HL-60/S4 treated with phorbol 12-myristate 13-acetate at 8.2 ng/mL for 4 days and 3 days (cell line): ENCODE measurements around the gene MC5R.
"Not testable (repeated sequence)": the region's sequence is repeated elsewhere in the genome, so short reads cannot be mapped to it uniquely, and the experiment has no call there.

ENCODE experiments used
- in situ Hi-C: fragments of 300-500 bp; cut with MboI; formaldehyde crosslinking; loops from 2 replicates; pipeline ENCODE4 v1.15.0; 2022; ENCODE audit warnings: low sequenced_read_pairs

Gene MC5R

DNA sequence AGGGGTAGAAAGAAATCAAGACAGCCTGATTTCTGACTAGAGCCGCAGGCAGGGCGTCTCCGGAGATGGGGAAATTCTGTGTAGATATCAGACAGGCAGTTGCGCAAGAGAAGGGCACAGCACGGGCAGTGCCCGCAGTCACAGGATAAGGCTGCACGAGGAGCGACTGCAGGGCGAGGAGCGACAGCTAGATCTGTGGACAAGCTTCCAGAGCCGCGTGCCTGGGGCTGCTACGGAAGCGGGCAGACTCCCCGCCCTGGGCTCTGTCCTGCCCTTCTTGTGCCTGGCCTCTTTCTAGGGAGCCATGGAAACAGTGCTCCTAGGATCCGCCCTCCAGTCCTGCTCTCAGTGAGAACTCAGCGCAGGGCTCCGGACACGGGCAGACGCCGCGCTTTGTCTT is 12.6 kb downstream of the MC5R start:
- in situ Hi-C loops = no loop called here

DNA sequence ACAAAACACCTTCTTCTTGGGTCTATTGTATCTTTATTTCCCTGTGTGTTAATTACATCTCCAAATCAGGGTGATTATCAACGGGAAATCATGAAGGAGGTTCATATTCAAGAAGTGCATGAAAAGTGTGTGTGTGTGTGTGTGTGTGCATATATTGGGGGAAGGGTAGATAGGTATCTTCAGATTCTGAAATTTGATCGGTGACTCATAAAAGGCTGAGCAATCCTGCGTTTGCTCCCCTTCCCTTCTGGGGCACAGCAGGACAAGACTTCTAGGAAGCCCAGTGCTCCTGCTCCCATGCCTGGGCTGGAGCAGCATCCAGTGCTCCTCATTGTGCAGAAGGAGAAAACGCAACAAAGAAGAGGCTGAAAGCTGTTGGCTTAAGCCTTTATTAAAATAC is 25.8 kb downstream of the MC5R start:
- in situ Hi-C loops = no loop called here

DNA sequence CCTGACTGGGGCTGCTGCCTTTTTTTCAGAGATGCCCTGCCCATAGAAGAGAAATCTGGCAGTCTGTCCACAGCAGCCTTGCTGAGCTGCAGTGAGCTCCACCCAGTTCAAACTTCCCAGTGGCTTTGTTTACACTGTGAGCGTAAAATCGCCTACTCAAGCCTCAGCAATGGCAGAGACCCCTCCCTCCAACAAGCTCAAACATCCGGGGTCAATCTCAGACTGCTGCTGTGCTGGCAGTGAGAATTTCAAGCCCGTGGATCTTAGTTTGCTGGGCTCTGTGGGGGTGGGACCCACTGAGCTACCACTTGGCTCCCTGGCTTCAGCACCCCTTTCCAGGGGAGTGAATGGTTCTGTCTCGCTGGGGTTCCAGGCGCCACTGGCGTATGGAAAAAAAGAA is 38.9 kb downstream of the MC5R start:
- in situ Hi-C loops = not testable (repeated sequence)

DNA sequence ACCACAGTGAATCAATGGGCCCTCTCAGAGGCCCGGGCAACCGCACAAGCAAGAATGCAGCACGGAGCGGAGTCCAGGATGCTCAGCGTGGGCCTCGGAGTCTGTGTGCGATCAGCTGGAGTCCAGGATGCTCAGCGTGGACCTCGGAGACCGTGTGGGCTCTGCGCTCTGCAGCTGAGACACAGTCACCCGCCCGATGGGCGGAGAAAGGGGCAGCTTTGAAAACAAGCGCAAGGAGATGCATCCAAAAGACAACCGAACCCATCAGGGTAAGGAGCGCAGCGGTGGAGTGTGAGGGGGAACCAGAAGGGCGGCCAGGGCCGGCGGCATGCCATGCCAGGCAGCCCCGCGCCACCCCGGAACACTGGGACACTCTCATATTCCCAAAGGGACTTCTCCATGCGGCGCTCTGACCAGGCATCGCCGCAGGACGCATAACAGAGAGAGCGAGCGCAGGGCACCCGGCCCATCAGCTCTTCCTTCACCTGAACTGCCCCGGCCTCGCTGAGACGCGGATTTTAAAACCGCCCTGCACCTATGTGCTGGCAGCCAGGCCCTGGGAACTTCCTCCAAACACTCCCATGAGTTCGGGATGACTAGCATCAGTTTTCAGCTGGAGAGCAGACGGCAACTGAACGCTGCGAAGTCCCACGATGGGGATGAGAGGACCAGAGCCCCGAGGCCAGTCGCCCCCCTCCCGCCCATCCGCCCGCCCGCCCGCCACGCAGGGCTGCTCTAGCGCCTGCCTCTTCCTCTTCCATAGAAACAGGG is 44.7 kb downstream of the MC5R start:
- in situ Hi-C loops = no loop called here

DNA sequence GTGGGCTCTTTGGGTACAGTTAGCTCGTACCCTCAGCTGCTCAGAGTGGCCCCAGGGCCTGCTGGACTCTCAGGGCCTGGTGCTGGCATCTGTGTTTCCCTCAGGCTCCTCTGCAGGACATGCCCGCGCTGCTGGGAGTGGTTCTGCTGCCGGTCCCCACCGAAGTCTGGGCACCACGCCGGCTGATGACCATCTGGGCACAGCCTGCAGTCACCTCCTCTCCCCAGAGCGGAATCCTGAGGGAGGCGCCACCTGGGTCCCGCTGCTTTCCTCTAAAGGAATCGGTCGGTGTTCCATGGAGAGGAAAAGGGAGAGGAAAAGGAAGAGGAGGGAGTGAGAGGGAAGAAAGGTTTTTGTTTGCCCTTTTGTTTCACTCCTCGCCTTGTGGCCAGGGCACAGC is 47.8 kb downstream of the MC5R start:
- in situ Hi-C loops = no loop called here

DNA sequence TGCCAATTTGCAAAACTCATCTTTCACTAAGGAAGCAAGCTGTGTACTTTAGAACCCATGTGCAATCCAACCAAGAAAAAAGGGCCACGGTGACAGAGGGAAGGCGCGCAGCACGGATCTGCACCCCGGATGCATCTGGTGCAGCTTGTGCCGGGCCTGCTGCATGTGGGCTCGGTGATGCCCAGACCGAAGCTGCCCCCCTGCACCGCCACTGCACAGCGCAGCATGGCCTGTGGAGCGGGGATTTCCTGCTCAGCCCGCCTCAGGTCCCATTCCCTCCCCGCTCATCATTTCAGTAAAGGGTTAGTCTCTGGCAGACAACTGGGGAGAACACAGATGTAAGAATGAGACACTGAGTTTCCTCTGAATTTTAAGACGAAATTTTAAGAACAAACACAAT is 48.4 kb downstream of the MC5R start:
- in situ Hi-C loops = no loop called here

DNA sequence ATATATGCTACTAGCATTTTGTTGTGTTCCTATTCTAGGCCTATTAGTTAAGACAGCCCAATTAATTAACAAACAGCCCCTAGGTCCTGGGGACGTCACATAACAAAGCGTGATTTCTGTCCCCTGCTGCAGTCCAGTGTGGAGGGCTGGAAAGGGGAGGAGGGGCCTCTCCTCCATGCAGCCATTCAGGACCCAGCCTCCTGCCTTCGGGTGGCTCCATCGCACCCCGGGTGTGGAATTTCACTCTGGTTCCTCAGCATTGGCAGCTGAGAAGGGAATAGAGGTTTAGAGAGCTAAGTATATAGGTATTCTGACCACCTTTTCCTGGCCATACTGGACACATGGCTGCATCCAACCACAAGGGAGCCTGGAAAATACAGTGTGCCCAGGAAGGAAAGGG is 49.0 kb downstream of the MC5R start:
- in situ Hi-C loops = no loop called here

DNA sequence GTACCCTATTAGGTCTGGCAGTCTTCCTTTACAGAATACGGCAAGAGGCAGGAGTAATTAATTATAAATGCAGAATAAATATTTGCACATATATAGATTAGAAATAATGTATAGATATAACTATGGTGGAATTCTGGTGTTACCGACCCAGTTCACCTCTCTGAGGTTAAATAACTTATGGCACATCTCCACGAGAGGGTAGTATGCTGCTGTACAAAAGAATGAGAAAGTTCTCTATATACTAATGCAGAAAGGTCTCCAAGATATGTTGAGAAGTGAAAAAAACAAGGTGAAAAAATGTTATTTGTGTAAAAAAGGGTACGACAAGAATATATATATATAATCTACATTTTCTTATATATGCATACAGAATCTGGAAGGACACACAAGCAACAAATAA is 50.6 kb downstream of the MC5R start:
- in situ Hi-C loops = no loop called here
